H1 (cell line): ENCODE measurements around the gene ARL9. TPM values are rescaled to one million over a fixed set of nuclear protein-coding genes. Genes with fewer than 3 reads are reported as not detected.

Source experiments
- polyA plus RNA-seq, 7 experiments: library from polyadenylated mRNA; depleted of rRNA in 3 of 7; stranded (reverse) in 5 of 7; unstranded in 2 of 7; fragments of >200 nt in 5 of 7; fragments of 200-250 nt in 2 of 7; gene quantifications; 1 replicate in 5 of 7; 2 replicates in 1 of 7; 4 replicates in 1 of 7; pipeline versions ENCODE4 v1.2.1 to v1.2.3, GENCODE V29; 2011 to 2013; ENCODE audit warnings: missing spikeins in 2 of 7, mixed read lengths in 2 of 7
- total RNA-seq: library from RNA; stranded (reverse); fragmentation: NEBNext Ultra II Directional; extraction: Animal tissue kit (Norgen Biotek cat#: 25700); gene quantifications from 2 replicates; pipeline ENCODE4 v1.2.1, GENCODE V29; 2021

ARL9 gene
- total and polyA plus RNA-seq, 2 of the 8 experiments (the other 6 are each of a cell fraction or from before 2014, with no cell fraction given), result 0.60 to 0.76 TPM

Other genes starting within 250 kb of the ARL9 start
- 10.9 and 13.3 TPM in 2 replicates for gene AASDH, start 118.3 kb upstream of the ARL9 start, total RNA-seq
- gene AASDH, start 118.3 kb upstream of the ARL9 start, polyA plus RNA-seq (2011; rRNA removed), result 8.0 and 11.3 TPM in 2 replicates
- gene PPAT, start 70.2 kb upstream of the ARL9 start, total RNA-seq, result 98.4 and 104 TPM in 2 replicates
- gene PPAT, start 70.2 kb upstream of the ARL9 start, polyA plus RNA-seq (2011; rRNA removed), result 15.6 and 24.5 TPM in 2 replicates
- 487 and 512 TPM in 2 replicates for gene PAICS, start 69.5 kb upstream of the ARL9 start, total RNA-seq
- gene PAICS, start 69.5 kb upstream of the ARL9 start, polyA plus RNA-seq (2011; rRNA removed), result 267 and 456 TPM in 2 replicates
- gene SRP72, start 38.2 kb upstream of the ARL9 start, total RNA-seq, result 139 and 144 TPM in 2 replicates
- 24.4 and 37.7 TPM in 2 replicates for gene SRP72, start 38.2 kb upstream of the ARL9 start, polyA plus RNA-seq (2011; rRNA removed)
- gene HOPX, start 175.5 kb downstream of the ARL9 start, total RNA-seq, result not detected in 2 replicates
- gene HOPX, start 175.5 kb downstream of the ARL9 start, polyA plus RNA-seq (2011; rRNA removed), result not detected in 2 replicates